ENCODE results near the gene TSC2. TPM values are rescaled to one million over a fixed set of nuclear protein-coding genes. Genes with fewer than 3 reads are reported as not detected.
"Not testable (repeated sequence)": the region's sequence is repeated elsewhere in the genome, so short reads cannot be mapped to it uniquely, and the experiment has no call there.

TSC2 gene
- total RNA-seq, 3 donors from 2014 or later = 140 to 161 (median 150) TPM

DNA sequence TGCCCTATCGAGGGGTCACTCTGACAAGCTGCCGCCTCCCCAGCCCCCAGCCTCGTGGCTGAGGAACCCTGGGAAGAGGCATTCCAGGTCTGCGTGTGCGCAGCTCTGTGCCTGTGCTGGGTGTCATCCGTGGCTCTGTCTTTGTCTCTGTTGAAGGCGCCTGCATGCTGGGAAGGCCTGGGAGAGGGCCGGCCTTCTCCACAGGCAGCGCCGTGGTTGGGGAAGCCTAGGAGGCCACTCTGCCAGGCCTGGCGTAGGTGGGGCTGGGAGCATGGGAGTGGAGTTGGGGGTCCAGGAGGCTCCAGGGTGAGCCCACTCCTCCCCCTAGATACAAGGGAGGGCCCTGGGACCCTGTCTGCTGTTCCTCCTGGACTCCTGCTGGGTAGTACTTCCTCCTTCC is 17.7 kb upstream of the TSC2 start:
- H3K4me3 ChIP-seq = no peak overlapping the region
- H3K4me1 ChIP-seq (ENCODE audit: low read depth) = peaks cover 10% of the 10 kb centered on the region
- no peak for ATAC-seq

DNA sequence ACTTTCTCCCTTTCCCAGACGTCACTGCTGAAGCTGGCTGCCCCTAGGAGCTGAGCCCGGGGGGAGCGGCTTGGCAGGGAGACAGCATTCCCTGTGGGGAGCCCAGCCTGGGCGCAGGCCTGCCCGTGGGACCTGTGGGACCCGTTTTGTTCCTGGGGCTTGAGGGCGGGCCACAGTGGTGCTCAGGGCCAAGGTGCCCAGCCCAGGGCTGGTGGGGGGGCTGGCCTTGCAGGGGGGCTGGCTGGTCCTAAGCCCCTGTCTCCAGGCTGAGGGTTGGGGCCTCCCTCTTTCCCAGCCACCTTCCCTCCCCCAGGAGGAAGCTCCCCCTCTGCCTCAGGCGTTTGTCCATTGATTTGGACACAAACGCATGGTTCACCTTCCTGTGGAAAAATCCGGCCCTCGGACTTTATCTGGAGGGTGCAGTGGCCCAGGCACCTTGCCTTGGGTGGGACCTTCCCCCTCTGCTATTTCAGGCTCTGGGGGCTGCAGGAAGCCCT is 16.7 kb upstream of the TSC2 start:
- Histone ChIP-seq H3K9me3 (no peaks in the 10 kb centered on the region), H3K36me3 (ENCODE audit: low read depth) (no peaks in the 10 kb centered on the region), H3K4me1 (ENCODE audit: low read depth) (peaks cover 16% of the 10 kb centered on the region), H3K4me3 (no peak overlapping the region)
- intact Hi-C loops (cut with DNase I, micrococcal nuclease) = no loop called here
- TF ChIP-seq, protein P1, sequence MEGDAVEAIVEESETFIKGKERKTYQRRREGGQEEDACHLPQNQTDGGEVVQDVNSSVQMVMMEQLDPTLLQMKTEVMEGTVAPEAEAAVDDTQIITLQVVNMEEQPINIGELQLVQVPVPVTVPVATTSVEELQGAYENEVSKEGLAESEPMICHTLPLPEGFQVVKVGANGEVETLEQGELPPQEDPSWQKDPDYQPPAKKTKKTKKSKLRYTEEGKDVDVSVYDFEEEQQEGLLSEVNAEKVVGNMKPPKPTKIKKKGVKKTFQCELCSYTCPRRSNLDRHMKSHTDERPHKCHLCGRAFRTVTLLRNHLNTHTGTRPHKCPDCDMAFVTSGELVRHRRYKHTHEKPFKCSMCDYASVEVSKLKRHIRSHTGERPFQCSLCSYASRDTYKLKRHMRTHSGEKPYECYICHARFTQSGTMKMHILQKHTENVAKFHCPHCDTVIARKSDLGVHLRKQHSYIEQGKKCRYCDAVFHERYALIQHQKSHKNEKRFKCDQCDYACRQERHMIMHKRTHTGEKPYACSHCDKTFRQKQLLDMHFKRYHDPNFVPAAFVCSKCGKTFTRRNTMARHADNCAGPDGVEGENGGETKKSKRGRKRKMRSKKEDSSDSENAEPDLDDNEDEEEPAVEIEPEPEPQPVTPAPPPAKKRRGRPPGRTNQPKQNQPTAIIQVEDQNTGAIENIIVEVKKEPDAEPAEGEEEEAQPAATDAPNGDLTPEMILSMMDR (IDR thresholded peaks at IDR 0.05) = no peak
- DNase-seq (no peak), ATAC-seq (no peak)

More for the DNA sequence above, 17.7 kb upstream of the TSC2 start:
- intact Hi-C loops (cut with DNase I, micrococcal nuclease) = no loop called here
- Histone ChIP-seq H3K36me3 (ENCODE audit: low read depth) (no peaks in the 10 kb centered on the region), H3K9me3 (no peaks in the 10 kb centered on the region)
- TF ChIP-seq, protein P1 (IDR thresholded peaks at IDR 0.05) = no peak
- no peak for DNase-seq

DNA sequence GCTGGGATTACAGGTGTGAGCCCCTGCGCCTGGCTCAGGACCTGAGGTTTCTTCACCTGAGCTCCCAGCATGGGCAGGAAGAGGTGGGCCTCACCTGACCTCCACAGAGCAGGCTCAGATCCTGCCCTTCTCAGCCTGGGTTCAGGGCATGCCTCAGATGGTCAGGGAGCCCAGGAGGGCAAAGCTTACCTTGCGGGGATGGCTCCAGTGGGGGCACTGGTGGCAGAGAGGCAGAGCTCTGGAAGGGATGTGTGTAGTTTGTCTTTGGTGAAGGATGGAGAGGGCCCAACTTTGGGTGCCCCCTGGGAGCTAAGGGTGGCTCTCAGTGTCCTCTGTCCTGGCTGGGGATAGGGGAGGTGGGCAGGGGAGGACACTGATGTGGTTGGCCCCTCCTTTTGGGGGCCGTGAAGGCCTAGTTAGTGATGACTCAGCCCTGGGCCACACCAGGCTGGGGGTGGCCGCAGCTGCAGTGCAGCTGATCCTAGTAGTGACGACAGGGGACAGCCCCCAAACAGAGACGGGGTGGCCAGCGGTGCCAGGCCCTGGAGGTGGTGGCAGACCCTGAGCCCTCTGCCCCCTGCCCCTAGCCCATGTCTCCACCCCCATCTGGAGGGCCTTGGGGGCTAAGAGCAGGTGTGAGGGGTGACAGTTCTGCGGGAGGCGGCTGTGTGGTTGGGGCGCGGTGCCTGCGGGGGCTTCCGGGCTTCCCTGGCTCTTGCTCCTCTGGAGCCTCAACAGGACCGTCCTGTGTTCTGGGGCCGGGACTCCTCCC is 15.3 kb upstream of the TSC2 start:
- Histone ChIP-seq H3K36me3 (ENCODE audit: low read depth) (no peaks in the 10 kb centered on the region), H3K9me3 (no peaks in the 10 kb centered on the region), H3K4me3 (no peak overlapping the region), H3K4me1 (ENCODE audit: low read depth) (peaks cover 21% of the 10 kb centered on the region)
- TF ChIP-seq, protein P1 (IDR thresholded peaks at IDR 0.05) = no peak
- intact Hi-C loops (cut with DNase I, micrococcal nuclease) = no loop called here
- DNase-seq (peak in 1 of 3 donors; percentile 55), ATAC-seq (peak; percentile 7)

DNA sequence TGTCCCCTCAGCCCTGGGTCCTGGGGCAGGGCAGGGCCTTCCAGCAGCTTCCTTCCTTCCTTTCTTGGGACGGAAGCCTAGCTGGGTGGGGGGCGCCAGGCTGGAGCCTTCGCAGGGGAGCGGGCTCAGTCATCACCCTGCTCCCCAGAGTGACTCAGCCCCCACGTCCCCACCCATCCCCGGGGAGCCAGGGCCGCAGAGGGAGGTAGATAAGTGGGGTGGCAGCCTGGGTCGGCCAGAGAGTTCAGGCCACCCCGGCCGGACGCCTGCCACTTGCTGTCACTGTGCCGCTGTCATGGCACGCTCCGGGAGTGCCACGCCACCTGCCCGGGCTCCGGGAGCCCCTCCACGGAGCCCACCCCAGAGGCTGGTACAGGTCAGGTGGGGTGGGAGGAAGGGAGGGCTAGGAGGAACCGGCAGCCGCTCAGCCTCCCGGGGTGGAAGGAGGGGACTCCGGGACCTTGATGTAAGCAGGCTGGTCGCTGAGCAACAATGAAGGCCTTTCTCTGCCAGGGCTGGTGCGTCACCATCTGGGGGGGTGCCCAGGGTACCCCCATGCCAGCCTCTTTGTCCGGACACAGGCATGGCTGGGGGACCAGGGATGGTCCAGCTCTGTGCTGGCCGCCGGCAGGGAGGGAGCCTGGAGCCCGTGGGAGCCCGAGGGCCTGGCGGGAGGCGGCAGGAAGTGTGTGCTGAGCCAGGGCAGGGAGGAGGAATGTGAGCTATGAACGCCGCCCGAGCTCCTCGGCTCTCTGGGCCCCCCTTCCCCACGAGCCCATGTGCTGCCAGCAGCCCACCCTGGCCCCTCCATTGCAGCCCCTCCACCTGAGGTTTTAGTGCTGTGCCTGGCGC is 14.5 kb upstream of the TSC2 start:
- no peak overlapping the region for H3K4me3 ChIP-seq
- peaks cover 16% of the 10 kb centered on the region for H3K4me1 ChIP-seq (ENCODE audit: low read depth)
- TF ChIP-seq, protein P1 (IDR thresholded peaks at IDR 0.05) = no peak
- DNase-seq (peak in 1 of 3 donors; percentile 72), ATAC-seq (peak; percentile 44)
- H3K9me3 ChIP-seq = no peaks in the 10 kb centered on the region
- intact Hi-C loops (cut with DNase I, micrococcal nuclease) = no loop called here
- H3K36me3 ChIP-seq (ENCODE audit: low read depth) = no peaks in the 10 kb centered on the region

DNA sequence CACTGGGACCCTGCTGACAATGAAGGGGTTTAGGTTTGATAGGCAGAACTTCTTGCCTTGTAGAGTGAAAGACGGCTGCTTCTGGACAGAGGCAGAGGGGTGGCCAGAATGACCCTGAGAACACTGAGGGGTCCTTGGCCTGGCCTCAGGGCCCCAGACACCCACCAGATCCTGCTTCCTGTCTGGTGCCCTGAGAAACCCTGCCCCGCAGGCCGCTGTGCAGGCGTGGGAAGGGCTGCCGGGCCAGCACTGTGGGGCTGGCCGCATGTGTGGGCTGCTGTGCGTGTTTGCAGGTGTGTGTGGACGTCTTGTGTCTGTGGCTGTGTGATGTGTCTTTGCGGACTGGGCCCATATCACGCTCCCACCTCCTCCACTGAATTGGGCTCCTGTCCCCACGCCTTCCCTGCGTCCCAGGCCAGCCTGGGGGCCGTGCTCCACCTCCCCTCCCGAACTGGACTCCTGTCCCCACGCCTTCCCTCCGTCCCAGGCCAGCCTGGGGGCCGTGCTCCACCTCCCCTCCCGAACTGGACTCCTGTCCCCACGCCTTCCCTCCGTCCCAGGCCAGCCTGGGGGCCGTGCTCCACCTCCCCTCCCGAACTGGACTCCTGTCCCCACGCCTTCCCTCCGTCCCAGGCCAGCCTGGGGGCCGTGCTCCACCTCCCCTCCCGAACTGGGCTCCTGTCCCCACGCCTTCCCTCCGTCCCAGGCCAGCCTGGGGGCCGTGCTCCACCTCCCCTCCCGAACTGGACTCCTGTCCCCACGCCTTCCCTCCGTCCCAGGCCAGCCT is 13.7 kb upstream of the TSC2 start:
- H3K4me1 ChIP-seq (ENCODE audit: low read depth) = peaks cover 16% of the 10 kb centered on the region
- H3K9me3 ChIP-seq; H3K4me3 ChIP-seq; intact Hi-C loops (cut with DNase I, micrococcal nuclease); DNase-seq; H3K36me3 ChIP-seq (ENCODE audit: low read depth); ATAC-seq: not testable (repeated sequence)

All from mucosa of descending colon (tissue), 3 donors.